B cell (primary cell): ENCODE measurements around the gene SDK1.

Source experiments
- EZH2 ChIP-seq: IDR thresholded peaks from 2 replicates; pipeline ENCODE4 v1.6.1; 2012; ENCODE audit warnings: borderline replicate concordance, low read depth, mild to moderate bottlenecking, moderate library complexity, low read length; ENCODE audit not compliant: insufficient read depth, poor library complexity, severe bottlenecking
- TF ChIP-seq, protein P1 (sequence below): fragments of 200-600 bp; IDR thresholded peaks from one replicate; pipeline ENCODE4 v1.8.0; 2022; ENCODE audit warnings: antibody characterized with exemption, mild to moderate bottlenecking

DNA sequence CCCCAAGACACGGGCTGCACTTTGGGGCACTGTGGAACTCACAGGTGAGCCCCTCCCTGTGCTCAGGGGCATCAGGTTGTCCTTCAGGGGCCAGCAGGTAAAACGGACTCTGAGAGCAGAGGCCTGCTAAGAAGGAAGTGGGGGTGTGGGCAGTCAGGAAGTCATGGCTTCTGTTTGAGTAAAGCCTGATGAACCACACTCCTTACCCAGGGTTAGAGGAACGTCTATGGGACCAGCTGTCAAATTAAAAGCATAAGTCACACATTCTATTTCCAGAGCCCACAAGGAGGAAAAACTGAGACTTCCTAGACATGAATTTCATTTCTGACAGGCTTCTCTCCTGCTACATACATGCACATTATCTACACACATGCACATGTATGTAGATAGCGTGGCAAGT lies 616.4 kb downstream of the SDK1 start:
- TF ChIP-seq, protein P1, sequence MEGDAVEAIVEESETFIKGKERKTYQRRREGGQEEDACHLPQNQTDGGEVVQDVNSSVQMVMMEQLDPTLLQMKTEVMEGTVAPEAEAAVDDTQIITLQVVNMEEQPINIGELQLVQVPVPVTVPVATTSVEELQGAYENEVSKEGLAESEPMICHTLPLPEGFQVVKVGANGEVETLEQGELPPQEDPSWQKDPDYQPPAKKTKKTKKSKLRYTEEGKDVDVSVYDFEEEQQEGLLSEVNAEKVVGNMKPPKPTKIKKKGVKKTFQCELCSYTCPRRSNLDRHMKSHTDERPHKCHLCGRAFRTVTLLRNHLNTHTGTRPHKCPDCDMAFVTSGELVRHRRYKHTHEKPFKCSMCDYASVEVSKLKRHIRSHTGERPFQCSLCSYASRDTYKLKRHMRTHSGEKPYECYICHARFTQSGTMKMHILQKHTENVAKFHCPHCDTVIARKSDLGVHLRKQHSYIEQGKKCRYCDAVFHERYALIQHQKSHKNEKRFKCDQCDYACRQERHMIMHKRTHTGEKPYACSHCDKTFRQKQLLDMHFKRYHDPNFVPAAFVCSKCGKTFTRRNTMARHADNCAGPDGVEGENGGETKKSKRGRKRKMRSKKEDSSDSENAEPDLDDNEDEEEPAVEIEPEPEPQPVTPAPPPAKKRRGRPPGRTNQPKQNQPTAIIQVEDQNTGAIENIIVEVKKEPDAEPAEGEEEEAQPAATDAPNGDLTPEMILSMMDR = no peak
- no peak for TF ChIP-seq EZH2
